Right lobe of liver (tissue), 6 donors: ENCODE data around the gene KCTD15. TPM values are rescaled to one million over a fixed set of nuclear protein-coding genes. Genes with fewer than 3 reads are reported as not detected.
A peak's percentile ranks its signal among the peaks of the same experiment; 100 is the strongest.

Experiments
- ATAC-seq, 4 donors: fragments of 200-7000 bp; cut with Tn5 transposase; one replicate each; pipeline ENCODE4 v1.9.1; 2020; ENCODE audit warnings: mild to moderate bottlenecking in 4 of 4, moderate library complexity in 4 of 4
- DNase-seq, 3 donors: peaks; one replicate each; pipeline ENCODE4 v3.0.0-alpha.2; 2020
- H3K27ac ChIP-seq, 3 donors: fragments of 200-600 bp; one replicate each; pipeline ENCODE4 v1.8.0; 2022
- H3K27me3 ChIP-seq, 2 donors: fragments of 200-600 bp; one replicate each; pipeline ENCODE4 v1.8.0; 2022
- H3K36me3 ChIP-seq, 4 donors: fragments of 200-600 bp; sonication (generic) in 1 of 4; one replicate each; pipeline versions ENCODE4 v1.5.1 to v1.8.0; 2017 to 2022; ENCODE audit warnings: control low read depth in 1 of 4
- H3K4me1 ChIP-seq, 4 donors: fragments of 200-600 bp; sonication (generic) in 1 of 4; one replicate each; pipeline versions ENCODE4 v1.5.1 to v1.8.0; 2017 to 2022; ENCODE audit warnings: control low read depth in 1 of 4
- H3K4me3 ChIP-seq, 3 donors: fragments of 200-600 bp; one replicate each; pipeline ENCODE4 v1.8.0; 2022
- H3K9me3 ChIP-seq, 4 donors: fragments of 200-600 bp; sonication (generic) in 1 of 4; one replicate each; pipeline versions ENCODE4 v1.5.1 to v1.8.0; 2017 to 2022; ENCODE audit warnings: control low read depth in 1 of 4
- CTCF ChIP-seq, 4 donors: fragments of 200-600 bp in 3 of 4; fragments of 450-650 bp in 1 of 4; IDR thresholded peaks; one replicate each; pipeline versions ENCODE4 v1.5.1 to v1.8.0; 2016 to 2022; ENCODE audit warnings: antibody characterized with exemption in 4 of 4, mild to moderate bottlenecking in 2 of 4
- POLR2A ChIP-seq: fragments of 450-650 bp; IDR thresholded peaks from one replicate; pipeline ENCODE4 v1.6.1; 2017; ENCODE audit warnings: antibody characterized with exemption, mild to moderate bottlenecking
- WGBS: methylation state at CpG from one replicate; pipeline ENCODE4 v1.1.6; 2018; ENCODE audit warnings: low coverage, low lambda C conversion rate; ENCODE audit not compliant: insufficient coverage; ENCODE audit errors: missing lambda C conversion rate; 5-methylcytosine and 5-hydroxymethylcytosine counted together
- intact Hi-C, 2 donors: fragments of 100-400 bp; cut with DNase I; formaldehyde crosslinking; loops; one replicate each; pipeline versions ENCODE4 v1.11.2 to v1.14.1; 2022
- total RNA-seq, 6 experiments: library from RNA; depleted of rRNA in 2 of 6; stranded (reverse); fragments of >200 nt in 2 of 6; fragmentation: NEBNext Ultra II Directional in 3 of 6; extraction: Animal tissue kit (Norgen Biotek cat#: 25700) in 3 of 6; gene quantifications; one replicate each; pipeline versions ENCODE4 v1.1.0 to v1.2.4, GENCODE V29; 2016 to 2023
- donor health status: DM: no; HTN: yes; CAD: no.
- donor health status: DM: no; HTN: no; CAD: no.
- donor health status: DM: no; HTN: no; CAD: no.
- donor health status: DM: no; HTN: yes; CAD: no.
- donor health status: DM: no; HTN: yes; CAD: no.

KCTD15 gene
- total RNA-seq, 6 experiments from 2014 or later, result 5.0 to 27.0 (median 11.5) TPM

- TF ChIP-seq POLR2A (no peak), CTCF (IDR thresholded peaks at IDR 0.05) (no peak)
- no peak for ATAC-seq
- Histone ChIP-seq H3K4me3 (no peak overlapping the region), H3K27ac (no peak overlapping the region), H3K36me3 (no peaks in the 10 kb centered on the region), H3K4me1 (no peaks in the 10 kb centered on the region), H3K9me3 (no peaks in the 10 kb centered on the region), H3K27me3 (no peaks in the 10 kb centered on the region)
- intact Hi-C loops, result loop anchor here in 1 of 2 donors (5.0 kb wide), 1 partner anchor 532 kb away; no protein-coding TSS in a partner anchor
- DNase-seq, result no peak
- 43% methylated on average over 6 of the region's 6 CpGs for WGBS
Measured at GRCh38 chr19:33769208-33769607, 27.5 kb upstream of the KCTD15 start.

GRCh38 chr19:33770107-33770506 lies 26.6 kb upstream of the KCTD15 start:
- no peak for DNase-seq

GRCh38 chr19:33771384-33772101 lies 25.1 kb upstream of the KCTD15 start:
- WGBS, result 0% methylated on average over 9 of the region's 19 CpGs
- H3K36me3 ChIP-seq, result no peaks in the 10 kb centered on the region
- DNase-seq, result peak; percentile 79 to 80 (median 79)

More at GRCh38 chr19:33770107-33770506, 26.6 kb upstream of the KCTD15 start:
- no peak for ATAC-seq
- H3K27me3 ChIP-seq, result no peaks in the 10 kb centered on the region
- intact Hi-C loops, result loop anchor here (5.0 to 10.0 kb wide), 4 partner anchors 235 to 533 kb away; no protein-coding TSS in a partner anchor
- no peaks in the 10 kb centered on the region for H3K36me3 ChIP-seq
- WGBS, result no CpG with 5 or more reads among the region's 8 CpGs
- no peaks in the 10 kb centered on the region for H3K4me1 ChIP-seq
- TF ChIP-seq CTCF (IDR thresholded peaks at IDR 0.05) (no peak), POLR2A (no peak)
- no peak overlapping the region for H3K4me3 ChIP-seq
- no peak overlapping the region for H3K27ac ChIP-seq
- H3K9me3 ChIP-seq, result no peaks in the 10 kb centered on the region

GRCh38 chr19:33772102-33772857 lies 24.4 kb upstream of the KCTD15 start:
- Histone ChIP-seq H3K9me3 (no peaks in the 10 kb centered on the region), H3K4me3 (no peak overlapping the region), H3K27ac (no peak overlapping the region), H3K4me1 (no peaks in the 10 kb centered on the region), H3K27me3 (no peaks in the 10 kb centered on the region), H3K36me3 (no peaks in the 10 kb centered on the region)
- TF ChIP-seq POLR2A (no peak), CTCF (IDR thresholded peaks at IDR 0.05) (no peak)
- no peak for DNase-seq
- intact Hi-C loops, result loop anchor here (5.0 to 10.0 kb wide), 4 partner anchors 233 to 535 kb away; no protein-coding TSS in a partner anchor
- 58% methylated on average over 12 of the region's 72 CpGs for WGBS
- ATAC-seq, result no peak

More at GRCh38 chr19:33771384-33772101, 25.1 kb upstream of the KCTD15 start:
- Histone ChIP-seq H3K9me3 (no peaks in the 10 kb centered on the region), H3K27ac (no peak overlapping the region), H3K4me1 (no peaks in the 10 kb centered on the region), H3K4me3 (no peak overlapping the region), H3K27me3 (no peaks in the 10 kb centered on the region)
- intact Hi-C loops, result loop anchor here (5.0 to 10.0 kb wide), 4 partner anchors 233 to 534 kb away; no protein-coding TSS in a partner anchor
- peak; percentile 79 to 94 (median 90) for ATAC-seq
- TF ChIP-seq POLR2A (no peak), CTCF (IDR thresholded peaks at IDR 0.05) (peak; percentile 89 to 91 (median 90))
